GM12874 (cell line): ENCODE measurements around the gene RCSD1.

Experiments
- CTCF ChIP-seq: IDR thresholded peaks from 2 replicates; pipeline ENCODE4 v1.5.1; 2011; ENCODE audit warnings: low read depth, mild to moderate bottlenecking, control low read depth, low read length, moderate library complexity; ENCODE audit not compliant: insufficient read depth

The RCSD1 gene

GRCh38 chr1:167620002-167620401, 10.0 kb upstream of the RCSD1 start:
- no peak for TF ChIP-seq CTCF

DNA sequence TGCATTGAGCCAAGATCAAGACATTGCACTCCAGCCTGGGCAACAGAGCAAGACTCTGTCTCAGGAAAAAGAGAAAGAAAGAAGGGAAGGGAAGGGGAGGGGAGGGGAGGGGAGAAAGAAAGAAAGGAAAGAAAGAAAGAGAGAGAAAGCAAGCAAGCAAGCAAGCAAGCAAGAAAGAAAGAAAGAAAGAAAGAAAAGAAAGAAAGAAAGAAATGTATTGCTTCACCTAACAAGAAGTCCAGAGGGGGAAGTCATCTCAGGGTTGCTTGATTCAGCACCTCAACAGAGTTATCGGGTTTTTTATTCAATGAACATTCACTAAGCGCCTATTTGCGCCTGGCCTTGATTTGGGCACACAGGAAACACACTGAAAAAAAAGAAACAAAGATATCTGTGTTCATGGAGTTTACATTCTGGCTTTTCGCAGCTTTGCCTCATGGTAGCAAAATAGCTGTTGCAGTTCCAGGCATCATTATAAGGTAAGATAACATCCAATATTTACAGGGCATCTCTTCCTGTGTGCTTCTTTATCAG, 8.2 kb upstream of the RCSD1 start:
- no peak for TF ChIP-seq CTCF

- no peak for TF ChIP-seq CTCF
Observed at GRCh38 chr1:167623951-167624350, 6.1 kb upstream of the RCSD1 start.

GRCh38 chr1:167625040-167625823, 4.8 kb upstream of the RCSD1 start:
- TF ChIP-seq CTCF: no peak

- no peak for TF ChIP-seq CTCF
Observed at GRCh38 chr1:167627615-167627864, 2.5 kb upstream of the RCSD1 start.

DNA sequence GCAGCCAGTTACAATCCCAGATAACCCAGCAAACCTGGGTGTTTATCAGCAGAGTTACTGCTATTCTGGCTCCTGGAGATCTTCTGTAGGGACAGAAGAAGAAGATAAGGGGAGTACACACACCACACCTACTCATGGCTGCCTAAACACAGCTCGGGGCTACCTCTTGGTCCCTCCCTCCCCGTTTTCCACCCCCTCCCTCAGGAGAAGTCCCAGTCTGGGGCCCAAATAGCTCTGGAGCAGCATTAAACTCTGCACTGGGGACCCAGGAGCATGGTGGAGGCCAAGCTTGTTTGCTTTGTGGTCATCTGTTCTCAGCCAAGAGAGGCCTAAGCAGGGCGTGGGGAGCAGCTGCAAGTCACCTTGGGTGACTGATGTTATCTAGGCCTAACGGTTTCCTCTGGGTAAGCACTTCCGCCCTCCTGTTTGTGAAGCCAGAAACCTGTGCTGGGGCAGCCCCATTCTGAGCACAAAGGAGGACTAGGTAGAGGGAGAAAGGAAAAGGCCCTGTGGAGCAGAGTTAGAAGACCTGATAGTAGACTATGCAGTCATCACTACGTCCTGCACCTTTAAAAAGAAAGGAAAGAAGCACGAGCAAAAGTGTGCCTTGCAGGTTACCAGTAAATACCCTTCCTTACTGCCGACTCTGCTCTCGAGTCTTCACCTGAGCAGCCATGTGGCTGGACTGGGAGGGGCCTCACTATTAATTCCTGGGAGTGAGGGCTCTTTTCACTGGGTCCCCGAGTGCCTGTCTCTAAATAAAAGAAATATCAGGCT, 2.0 kb upstream of the RCSD1 start:
- no peak for TF ChIP-seq CTCF

- TF ChIP-seq CTCF: no peak
Observed at GRCh38 chr1:167628741-167629515, 1.1 kb upstream of the RCSD1 start.
